Stimulated activated CD4-positive, alpha-beta T cell treated with anti-CD3 and anti-CD28 coated beads, Interleukin-1b, Interleukin-23, amount 100 ng/mL, for 1 hour (primary cell): ENCODE measurements around the gene TTC7B.
"Not testable (repeated sequence)": the region's sequence is repeated elsewhere in the genome, so short reads cannot be mapped to it uniquely, and the experiment has no call there.

Experiments used
- DNase-seq, 2 donors: peaks; one replicate each; pipeline ENCODE4 v3.0.0-alpha.2; 2020; ENCODE audit warnings: low read depth in 2 of 2

Gene TTC7B

DNA sequence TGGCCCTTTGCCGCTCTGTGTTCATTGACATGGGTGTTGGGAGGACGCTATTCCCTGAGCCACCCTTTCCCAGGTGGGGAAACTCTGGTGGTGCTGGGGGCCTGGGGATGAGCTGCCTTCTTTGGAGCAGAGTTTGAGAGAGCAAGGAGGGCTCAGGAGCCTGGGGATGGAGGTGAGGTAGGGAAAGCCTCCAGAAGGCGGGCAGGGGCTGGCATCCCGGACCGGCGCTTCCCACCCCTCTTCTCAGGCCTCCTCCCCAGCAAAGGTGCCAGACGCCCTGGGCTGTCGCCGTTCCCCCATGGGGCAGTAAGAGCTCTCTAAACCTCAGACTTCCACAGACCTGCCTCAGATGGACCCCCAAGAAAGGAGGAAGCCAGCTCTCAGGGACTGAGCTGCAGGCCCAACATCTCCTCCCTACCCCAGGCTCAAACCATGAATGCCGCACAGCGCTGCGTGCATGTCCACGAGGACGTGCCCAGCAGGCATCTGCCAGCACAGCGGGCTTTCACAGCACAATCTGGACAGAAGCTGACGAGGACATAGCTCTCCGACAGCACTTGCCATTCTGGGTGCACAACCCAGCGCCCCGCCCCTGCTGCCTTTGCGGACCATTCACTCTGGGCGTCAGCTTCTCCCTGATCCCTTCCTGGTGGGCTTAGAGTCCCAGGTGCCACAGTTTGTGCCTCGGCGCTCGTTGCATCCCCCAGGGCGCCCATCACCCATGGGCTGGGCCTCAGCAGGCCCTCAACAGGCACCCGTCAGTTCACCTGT is 14.9 kb upstream of the TTC7B start:
- no peak for DNase-seq

DNA sequence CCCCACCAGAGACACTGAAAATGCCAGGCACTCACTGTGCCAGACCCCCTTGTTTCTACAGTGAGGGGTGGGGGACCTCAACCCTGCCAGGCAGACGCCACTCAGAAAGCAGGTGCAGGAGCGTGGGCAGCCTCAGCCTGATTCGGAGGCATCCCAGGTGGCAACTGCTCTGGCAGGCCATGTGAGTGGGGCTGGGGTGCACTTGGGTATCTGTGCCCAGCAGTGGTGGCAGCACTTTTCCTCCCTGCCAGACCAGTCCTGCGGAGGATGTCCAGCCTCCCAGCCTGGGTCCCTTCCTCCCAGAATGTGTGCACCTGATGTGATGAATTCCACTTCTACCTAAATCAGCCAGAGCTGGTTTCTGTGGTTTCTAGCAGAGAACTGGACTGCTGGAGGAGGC is 13.4 kb upstream of the TTC7B start:
- no peak for DNase-seq

DNA sequence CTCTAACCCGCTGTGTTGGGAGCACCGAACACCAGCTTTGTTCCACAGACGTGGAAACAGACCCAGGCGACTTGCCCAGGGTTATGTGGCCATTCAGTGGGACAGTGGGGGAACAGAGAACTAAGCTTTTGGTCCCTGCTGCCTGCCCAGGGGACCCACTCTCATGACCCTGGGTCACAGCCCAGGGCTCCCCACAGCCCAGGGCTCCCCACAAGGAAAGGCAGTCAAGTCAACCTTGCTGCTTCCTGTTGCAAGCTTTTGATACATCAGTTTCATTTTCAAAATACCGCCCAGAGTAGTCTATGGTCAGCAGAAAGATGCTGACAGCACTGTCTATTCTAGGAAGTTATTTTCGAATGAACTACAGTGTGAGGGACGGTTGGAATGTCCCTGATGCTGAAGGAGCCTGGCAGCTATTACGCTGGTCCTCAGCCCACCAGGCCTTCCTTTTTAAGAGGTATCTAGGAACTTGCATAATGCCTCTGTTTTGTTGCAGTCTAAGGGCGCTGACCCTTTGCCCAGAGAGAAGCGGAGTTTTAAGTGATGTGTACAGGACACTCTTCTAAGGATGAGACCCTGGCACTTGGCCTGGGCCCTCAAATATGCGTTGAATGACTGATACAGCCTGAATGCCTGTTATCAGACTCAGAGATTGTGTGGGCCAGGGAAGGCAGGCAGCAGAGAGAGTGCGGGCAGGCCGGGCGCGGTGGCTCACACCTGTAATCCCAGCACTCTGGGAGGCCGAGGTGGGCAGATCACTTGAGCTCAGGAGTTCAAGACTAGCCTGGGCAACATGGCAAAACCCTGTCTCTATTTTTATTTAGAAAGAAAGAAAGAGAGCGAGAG is 12.6 kb upstream of the TTC7B start:
- no peak for DNase-seq

DNA sequence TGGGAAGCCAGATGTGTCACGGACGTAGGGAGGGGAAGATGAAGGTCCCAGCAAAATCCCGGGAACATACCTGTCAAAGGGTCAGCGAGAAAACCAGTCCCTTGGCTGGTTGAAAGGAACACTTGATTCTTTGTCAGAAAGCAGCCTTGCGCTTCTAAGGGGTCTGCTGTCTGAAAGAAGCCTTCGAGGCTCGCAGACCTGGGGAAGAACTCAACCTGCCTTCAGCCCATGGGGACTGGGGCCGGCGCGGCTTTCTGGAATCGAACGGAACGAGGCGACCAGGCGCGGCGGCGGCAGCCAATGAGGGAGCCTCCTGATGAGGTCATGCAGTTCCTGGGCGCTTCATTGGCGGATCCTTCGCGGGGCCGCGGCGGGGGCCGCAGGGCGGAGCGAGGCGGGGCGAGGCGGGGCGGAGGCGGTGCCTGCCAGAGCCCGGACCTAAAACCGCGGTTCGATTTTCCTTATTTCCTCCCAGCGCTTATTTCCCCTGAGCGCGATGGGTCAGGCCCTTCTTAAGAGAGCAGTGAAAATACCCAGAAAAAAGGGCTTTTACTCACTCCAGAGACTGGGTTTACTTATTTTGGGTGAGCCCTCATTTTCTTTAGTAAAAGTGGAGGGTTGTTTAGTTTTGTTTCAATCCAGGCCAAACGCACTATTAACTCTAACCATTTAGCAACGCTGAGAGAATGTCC is 11.8 kb upstream of the TTC7B start:
- peak; percentile 65 to 83 for DNase-seq

DNA sequence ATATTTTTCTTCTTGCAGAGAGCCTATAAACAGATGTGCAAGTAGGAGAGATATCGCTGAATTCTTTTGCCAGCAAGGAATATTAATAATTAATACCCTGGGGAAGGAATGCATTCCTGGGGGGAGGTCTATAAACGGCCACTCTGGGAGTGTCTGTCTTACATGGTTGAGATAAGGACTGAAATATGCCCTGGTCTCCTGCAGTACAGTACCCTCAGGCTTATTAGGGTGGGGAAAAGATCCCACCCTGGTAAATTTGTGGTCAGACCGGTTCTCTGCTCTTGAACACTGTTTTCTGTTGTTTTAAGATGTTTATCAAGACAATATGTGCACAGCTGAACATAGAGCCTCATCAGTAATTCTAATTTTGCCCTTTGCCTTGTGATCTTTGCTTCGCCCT is 7.3 kb upstream of the TTC7B start:
- not testable (repeated sequence) for DNase-seq

DNA sequence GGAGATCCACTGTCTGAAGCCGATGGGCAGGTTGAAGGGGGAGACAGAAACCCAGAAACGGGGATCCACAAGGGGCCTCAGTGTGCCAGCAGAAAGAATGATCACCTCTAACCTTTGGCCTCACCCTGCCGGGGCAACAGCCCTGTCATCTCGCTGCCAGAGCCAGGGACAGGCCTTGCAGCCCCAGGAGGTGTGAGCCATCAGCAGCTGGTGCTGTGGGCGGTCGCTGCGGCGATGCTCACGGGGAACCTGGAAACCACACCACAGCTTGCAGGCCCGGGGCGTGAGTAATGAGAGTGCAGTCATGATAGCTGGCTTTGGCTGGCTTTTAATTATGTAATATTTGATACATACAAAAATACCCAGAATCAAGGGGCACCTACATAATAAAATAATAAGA is 4.7 kb upstream of the TTC7B start:
- DNase-seq: peak; percentile 22 to 35

DNA sequence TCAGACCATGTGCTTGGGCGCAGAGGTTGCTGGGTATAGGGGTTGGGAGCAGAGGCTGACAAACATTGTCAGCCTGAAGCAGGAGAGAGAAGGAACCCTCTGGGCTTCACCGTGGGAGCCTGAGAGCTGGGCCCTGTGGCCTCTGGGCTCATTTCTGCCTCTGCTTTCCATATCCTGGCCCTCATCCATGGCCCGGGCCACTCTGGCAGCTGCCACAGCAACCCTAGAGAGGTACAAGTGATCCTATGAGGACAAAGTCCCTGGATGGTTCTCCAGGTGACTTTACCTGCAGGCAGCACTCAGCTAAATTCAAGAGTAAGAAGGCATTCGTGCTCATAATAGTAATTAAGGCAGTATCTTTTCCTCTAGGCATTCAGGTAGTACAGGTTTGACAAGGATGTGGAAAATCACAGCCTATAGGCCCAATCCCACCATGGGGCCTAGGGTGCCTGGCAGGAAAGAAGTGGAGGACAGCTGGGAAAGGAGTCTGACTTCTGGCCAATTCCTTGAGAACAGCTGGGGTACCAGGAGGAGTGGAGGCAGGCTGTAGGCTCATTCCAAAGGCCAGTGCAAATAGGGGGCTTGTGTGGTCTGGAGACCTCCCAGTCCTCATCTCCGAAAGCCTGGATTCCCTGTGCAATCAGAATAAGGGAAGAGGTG is 3.6 kb upstream of the TTC7B start:
- DNase-seq: no peak

DNA sequence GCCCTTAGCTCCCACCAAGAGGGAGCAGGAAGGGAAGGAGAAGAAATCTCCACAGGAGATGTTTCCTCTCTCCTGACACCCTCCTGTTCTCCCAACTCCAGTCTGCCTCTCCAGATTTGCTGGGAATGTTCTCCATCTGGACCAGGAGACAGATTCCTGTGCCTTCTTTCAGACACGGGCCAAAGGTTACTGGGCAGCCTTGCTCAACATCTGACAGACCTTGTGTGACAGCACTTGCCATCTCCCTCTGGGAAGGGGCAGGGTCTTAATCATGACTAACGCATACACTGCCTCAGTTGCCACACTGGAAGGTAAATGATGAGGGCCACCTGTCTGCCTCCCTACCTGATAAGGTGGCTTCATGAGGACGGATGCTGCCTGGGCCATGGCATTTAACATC is 2.5 kb upstream of the TTC7B start:
- no peak for DNase-seq

DNA sequence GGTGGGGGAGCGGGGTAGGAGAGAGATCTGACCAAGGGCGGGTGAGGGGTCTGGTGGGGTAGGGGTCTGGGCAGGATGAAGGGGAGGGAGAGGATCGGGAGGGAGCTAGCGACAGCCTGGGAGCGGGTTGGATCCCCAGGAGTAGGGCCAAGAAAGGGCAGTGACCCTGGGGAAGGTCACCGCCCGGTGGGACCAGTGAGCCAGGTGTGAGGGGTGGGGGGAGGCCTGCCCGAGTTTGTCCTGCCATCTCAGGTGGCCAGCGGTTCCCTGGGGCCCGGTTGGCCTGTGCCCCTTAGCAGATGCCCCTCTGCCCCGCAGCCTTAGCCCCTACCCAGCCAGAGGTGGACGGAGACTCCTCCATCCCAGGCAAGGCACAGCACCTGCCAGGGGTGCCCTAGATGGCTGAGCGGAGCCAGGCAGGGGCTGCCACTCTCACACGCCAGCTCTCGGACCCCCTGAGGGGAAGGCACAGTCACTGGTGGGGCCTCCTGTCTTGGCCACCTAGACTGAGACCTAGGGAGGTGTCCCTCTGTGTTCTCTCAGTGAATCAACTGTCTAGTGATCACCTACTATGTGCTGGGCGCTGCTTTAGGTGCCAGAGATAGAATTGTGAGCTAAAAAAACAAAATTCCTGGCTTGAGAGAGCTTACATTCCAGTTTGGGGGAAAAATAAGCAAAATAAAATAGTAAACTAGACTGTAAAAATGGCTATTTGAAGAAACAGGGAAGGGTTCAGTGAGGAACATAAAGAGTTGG is 629 bp upstream of the TTC7B start:
- DNase-seq: no peak

DNA sequence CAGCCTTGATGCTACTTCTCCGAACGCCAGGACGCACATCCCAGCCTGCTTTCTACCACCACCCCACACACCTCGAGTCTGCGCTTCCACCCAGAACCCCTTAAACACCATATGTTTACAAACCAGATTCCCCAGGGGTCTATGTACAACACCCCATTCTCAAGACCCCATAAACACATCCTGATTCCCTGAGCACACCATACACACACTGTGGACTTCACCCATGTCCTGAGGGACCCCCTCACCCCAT is 733 bp downstream of the TTC7B start:
- DNase-seq: no peak

DNA sequence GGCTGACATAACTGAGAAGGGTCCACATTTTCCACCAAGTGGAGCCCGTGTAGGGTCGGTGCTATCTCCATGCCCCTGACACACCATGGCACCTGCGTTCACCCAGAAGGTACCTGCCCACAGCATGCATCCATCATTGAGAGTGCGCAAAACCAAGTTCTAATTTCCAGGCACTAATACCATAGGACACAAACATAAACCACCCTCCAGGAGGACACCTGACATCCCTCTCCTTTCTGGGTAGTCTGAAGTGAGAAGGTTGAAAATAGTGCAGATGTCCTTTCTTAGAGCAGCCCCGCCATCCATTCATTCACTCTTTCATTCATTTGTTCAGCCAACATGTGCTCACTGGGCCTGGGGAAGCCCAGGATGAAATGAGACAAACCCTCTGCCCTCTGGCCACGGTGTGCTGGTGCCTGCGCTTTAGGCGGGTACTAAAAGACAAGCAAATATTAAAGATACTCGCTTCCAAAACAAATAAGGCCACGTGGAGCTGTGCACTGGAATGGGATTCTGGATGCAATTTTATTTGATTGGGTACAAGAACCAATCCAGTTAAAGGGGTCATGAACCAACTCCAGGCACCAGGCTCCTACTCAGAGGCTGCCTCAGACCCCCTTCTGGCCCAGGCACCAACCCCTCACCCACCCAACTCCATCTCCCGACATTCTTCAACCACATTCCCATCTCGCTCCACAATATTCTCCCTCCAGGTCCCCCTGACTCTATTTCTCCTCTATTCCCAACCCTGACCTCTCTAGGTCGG is 1.2 kb downstream of the TTC7B start:
- no peak for DNase-seq

DNA sequence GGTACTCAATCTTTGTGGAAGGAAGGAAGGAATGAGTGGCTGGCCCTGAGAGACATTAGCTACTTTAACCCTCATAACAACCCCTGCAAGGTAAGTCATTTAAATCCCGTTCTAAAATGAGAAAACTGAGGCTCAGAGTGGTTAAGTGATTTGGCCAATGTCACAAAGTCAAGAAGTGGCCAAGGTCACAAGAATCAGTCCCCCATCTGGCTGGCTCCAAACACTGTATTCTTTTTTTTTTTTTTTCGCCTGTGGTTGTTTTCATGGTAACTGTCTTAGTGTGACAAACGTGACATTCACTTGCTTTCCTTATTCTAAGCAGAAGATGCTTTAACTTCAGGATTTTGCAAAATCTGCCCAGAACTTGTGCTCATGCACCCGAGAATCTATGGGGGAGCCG is 2.8 kb downstream of the TTC7B start:
- DNase-seq: no peak

DNA sequence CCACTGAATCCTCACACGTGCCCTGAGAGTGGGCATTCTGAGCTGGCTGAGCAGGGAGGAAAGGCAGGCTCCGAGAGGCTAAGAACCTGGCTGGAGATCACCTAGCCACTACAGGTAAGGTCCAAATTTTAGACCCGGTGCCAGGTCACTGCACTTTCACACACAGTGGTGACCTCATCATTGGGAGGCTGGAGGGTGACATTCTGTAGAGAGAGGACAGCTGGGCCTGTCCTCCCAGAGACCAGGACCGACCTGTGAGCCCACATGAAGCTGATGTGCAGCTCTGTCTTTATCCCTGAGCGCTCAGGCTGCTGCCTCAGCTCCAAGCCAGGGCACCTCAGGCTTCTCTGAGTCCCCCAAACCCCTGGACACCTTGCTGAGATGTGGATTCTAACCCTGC is 4.1 kb downstream of the TTC7B start:
- no peak for DNase-seq

DNA sequence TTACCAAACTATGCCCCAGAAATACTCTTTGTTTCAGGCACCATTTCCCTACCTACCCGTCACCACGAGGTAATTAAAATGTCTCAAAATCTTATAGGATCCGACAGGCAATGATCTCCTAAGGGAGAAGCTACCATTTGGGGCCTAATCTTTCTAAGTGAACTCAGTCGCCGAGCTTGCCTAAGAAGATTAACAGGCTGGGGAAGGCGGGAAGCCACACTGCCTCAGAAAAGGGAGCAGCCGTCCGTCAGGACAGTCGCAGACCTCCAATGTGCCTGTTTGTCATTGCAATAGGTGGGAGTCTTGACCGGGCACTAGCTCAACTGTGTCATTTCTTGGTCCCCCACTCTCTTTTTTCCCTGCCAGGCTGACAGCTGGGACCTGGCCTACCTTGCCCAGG is 4.6 kb downstream of the TTC7B start:
- no peak for DNase-seq

DNA sequence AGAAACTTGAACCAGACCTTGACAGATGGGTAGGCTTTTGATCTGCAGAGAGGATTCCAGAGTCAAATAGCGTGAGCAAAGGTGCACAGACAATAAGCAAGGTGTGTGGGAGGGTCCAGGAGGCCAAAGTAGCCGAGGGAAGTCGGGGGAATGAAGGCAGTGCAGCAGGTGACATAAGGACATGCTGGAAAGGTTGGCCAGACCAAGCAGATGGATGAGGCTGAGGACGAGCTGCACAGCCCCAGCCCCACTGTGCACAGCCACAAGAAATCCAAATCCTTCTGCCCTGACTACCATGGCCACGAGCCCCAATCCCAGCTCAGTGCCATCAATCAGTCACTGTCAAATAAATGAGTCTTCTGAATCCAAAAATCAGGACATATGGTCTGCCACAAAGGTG is 5.4 kb downstream of the TTC7B start:
- no peak for DNase-seq

DNA sequence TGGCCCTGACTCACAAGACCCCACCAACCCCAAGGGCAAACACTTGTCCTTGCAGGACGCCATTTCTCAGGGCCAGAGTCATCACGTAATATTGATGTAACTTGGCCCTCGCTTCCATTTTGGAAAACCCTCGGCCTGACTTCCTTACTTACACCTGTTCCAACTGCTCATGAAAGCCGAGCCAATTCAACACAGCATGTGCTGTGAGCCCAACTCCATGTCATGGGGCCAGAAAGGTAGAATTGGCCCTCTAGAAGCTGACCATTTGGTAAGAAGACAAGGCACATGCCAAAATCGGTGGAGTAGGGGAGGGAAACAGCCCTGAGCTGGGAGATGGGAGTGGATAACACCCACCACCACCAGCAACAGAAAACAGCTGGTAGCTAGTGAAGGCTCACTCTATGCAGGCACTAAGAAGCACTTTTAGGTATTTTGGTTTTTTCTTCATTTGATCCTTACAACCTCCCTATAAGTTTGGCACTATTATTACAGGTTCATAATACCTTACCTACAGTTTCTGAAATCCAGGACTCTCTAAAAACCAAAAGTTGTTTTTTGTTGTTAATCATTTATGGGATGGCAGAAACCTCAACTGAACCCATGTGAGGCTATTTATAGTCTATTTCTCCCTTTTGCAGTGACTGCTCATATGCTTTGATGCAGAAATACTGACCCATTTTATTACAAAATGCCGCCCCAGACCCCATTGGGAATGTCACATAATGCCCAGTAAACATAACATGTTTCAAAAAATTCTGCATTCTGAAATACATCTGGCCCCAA is 6.5 kb downstream of the TTC7B start:
- no peak for DNase-seq

DNA sequence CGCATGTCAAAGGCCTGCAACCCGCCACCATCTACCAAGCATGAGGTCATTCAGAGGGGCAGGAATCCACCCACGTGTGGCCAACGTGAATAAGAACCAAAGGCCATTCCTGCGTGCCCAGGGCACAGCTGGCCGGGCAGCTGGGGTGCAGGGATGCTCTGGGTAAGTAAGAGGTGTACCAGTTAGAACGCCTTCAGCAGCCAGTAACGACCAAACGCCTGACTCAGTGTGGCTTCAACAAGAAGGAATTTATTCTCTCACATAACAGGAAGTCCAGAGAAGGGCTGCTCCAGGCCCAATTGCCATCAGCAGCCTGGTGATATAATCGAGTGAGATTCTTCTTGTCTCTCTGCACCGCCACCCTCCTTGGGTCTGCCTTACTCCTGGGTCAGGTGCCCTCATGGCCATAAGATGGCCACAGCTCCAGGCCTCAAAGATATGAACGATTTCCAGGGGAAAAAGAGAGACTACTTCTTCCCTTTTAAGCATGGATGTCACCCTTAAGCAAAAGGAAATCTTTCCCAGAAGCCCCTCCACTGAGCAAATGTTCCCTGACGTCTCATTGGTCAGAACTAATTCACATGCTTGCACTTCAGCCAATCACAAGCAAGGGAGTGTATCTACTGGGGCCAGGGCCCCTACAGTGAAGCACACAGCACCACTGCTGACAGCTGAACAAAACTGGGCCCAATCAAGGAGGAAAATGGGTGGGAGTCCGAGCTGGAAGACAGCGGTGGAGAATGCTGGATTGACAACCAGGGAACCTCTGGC is 7.3 kb downstream of the TTC7B start:
- no peak for DNase-seq

DNA sequence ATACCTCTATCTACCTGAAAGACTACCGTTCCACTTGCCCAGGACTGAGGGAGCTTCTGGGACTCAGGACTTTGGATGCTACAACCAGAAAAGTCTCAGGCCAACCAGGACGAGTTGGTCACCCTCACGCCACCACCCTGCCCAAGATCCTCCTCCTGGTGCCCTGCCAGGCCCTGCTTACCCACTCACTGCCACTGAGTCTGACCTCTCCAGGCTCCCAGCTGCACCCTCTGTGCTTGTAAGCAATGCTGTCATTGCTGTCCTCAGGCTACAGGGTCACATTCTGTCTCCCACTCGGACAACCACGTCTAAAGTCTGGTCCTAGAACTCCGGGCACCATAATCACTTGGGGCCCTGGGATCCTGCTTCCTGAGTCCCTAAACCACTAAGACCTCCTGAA is 9.2 kb downstream of the TTC7B start:
- no peak for DNase-seq
